Measurements from ENCODE around the gene RASA3.
"Not testable (repeated sequence)": the region's sequence is repeated elsewhere in the genome, so short reads cannot be mapped to it uniquely, and the experiment has no call there.

RASA3 gene

DNA sequence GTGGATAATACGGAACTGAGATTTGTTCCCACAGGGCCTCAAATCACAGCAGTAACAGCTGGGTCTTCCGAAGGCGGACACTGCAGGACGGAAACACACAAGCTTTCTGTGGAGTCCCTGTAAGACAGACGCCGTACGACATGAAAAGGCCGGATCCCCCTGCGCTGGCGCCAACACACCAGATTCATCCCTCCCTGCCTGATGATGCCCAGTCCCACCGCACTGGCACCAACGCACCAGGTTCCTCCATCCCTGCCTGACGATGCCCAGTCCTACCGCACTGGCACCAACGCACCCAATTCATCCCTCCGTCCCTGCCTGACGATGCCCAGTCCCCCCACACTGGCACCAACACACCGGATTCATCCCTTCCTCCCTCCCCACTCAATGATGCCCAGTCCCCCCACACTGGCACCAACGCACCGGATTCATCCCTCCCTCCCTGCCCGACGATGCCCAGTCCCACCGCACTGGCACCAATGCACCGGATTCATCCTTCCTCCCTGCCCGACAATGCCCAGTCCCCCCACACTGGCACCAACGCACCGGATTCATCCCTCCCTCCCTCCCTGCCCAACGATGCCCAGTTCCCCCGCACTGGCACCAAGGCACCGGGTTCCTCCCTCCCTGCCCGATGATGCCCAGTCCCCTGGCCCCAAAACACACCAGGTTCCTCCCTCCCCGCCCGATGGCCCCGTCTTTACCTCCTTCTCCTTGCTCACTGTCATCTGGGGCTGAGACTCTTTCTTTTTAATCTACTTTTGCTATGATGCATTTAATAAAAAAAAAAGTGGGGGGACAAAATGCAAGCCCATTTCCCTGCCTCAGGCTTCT, 55.1 kb downstream of the RASA3 start:
- DNase-seq, result no peak

- no peak for DNase-seq
These were observed 55.9 kb downstream of the RASA3 start for GRCh38 chr13:114076329-114077090.

DNA sequence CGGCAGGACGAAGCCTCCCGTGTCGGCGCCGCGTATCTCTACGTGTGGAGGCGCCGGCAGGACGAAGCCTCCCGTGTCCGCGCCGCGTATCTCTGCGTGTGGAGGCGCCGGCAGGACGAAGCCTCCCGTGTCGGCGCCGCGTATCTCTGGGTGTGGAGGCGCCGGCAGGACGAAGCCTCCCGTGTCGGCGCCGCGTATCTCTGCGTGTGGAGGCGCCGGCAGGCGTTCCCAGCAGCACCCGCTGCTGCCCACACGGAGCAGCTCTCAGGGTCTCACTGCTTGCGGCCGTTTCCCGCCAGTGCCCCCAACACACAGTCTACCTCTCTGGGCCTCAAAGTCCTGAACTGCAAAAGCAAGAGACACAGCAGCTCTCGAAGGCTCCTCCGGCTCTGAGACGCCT, 56.6 kb downstream of the RASA3 start:
- not testable (repeated sequence) for DNase-seq

GRCh38 chr13:114074671-114075315, 57.6 kb downstream of the RASA3 start:
- DNase-seq, result no peak

- DNase-seq, result no peak
These were observed 58.4 kb downstream of the RASA3 start for GRCh38 chr13:114073881-114074612.

DNA sequence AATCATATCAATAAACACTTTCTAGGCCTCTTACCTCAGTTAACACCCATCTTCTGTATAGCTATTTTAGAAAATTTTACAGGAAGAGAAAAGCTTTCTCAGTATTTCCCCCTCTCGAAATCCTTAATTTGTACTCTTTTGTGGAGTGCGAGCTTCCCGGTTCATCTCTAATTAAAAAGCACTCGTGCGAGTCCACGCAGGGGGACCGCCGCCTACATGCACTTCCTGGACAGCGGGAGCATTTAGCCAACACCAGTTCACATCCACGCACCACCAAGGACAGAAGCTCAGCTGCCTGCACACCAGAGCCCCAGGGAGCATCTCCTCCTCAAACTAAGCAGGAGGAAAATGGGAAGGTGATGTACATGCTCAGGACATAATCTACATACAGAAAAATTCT, 60.0 kb downstream of the RASA3 start:
- DNase-seq, result no peak

DNA sequence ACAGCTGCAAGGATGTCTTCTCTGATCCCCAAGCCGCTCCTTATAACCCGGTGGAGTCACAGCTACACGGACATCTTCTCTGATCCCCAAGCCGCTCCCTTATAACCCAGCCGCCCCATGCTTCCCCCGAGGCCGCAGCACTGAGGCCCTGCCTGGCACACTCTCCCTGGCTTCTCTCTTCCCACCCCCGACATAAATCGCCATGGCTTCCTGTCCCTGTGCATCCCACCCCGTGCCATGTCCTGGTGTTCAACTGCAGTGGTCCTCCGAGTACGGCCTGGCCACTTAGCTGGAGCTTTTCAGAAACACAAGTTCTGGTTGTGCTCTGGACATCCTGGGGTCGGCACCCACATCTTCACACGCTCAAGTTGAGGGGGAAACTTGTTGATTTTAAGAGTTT, 60.4 kb downstream of the RASA3 start:
- no peak for DNase-seq

DNA sequence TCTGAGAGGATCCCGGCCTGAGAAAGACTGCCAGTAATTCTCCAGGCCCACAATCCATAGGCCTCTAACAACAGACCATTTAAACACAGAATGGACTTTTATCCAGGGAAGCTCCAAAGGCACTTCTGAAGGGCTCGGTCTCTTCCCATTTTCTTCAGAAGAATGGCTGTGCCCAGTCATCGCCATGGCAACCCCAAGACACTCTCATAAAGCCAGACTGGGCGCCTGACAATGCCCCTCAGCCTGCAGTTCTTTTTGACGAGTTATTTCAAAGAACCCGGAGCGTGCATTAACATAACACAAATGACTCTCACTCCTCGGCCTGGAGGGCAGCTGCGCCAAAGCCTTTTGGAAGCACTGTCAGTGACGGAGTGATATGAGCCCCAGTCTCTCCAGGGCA, 61.0 kb downstream of the RASA3 start:
- no peak for DNase-seq

DNA sequence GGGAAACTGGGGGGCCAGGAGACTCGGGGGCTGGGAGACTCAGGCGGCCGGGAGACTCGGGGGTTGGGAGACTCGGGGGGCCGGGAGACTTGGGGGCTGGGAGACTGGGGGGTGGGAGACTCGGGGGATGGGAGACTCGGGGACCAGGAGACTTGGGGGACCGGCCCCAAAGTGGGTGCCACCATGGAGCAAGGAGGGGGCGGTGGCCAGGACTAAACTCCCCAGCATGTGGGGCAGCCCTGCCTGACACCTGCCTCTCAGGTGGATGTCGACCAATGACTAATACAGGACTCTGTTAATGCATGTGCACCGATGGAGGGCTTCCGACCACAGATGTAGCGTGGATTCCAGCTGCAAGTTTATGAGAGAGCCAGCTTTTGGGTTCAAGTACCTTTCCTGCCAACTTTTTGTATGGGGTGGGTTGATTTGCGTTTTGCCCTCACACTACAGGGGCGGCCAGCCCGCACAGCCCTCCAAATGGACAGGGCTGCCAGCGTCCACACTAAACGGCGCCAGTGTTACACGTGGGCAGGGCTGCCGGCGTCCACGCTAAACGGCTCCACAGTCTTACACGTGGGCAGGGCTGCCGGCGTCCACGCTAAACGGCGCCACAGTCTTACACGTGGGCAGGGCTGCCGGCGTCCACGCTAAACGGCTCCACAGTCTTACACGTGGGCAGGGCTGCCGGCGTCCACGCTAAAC, 62.2 kb downstream of the RASA3 start:
- no peak for DNase-seq

GRCh38 chr13:114069376-114070097, 62.9 kb downstream of the RASA3 start:
- DNase-seq, result no peak

- no peak for DNase-seq
These were observed 63.6 kb downstream of the RASA3 start for GRCh38 chr13:114068656-114069318.

DNA sequence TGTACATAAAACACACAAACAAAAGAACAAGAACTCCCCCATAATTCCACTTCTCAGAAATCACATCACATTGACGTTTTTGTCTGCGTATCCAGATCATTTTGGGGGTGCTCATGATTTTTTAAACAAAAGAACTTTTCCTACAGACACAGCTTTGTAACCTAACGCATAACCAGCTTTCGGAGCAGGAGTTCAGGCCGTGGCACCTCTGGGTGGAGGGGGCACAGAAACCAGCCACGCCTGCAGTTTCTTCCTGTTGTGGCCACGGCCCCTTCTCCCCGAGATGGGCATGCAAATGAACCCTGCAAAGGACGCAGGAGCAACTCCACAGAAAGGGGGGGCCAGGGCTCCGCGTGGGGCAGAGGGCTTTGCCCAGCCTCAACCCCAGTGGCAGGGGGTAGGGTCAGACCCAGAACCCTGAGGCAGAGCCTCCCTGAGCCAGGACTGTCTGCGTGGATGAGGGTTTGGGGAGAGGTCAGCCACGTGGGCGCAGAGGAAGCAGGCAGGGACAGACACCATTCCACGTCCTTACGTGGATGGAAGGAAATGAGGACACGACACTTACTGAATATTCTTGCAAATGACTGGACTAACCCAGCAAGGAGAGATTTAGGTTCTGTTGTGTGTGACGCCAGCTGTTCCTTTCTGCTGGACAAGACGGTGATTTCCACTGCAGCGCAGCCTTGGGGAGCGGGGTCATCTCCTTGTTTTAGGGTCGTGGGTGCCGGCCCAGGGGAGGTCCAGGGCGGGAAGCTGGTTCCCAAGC, 64.4 kb downstream of the RASA3 start:
- DNase-seq, result no peak

DNA sequence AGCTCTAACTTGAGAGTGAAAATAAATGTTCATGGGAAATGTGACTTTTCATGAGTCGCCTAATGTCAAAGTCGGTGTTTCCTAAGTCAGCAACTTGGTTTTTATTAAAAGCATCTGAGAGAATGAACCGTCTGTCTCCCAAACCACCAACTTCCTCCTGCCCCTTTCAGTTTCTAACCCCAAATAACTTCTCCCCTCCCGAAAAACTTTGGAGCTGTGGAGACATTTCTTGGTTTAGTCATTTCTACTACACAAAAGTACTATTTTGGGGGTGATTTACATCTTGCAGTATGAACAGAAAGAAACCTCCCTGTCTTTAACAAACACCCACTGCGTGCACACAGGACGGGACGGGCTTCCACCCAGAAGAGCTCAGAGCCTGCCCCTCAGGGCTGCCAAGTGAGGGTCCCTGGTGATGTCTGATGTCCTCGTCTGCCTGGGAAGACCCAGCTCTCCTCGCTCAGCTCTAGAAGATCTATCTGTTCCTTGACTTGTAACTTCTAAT, 65.0 kb downstream of the RASA3 start:
- DNase-seq, result no peak

DNA sequence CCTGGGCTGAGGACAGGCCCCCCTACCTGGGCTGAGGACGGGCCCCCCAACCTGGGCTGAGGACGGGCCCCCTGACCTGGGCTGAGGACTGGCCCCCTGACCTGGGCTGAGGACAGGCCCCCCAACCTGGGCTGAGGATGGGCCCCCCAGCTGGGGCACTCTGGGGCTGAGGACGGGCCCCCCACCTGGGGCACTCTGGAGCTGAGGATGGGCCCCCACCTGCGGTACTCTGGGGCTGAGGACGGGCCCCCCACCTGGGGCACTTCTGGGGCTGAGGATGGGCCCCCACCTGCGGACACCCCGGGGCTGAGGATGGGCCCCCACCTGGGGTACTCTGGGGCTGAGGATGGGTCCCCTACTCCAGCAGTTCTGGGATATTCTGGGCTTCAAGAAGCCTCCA, 65.5 kb downstream of the RASA3 start:
- DNase-seq, result no peak

DNA sequence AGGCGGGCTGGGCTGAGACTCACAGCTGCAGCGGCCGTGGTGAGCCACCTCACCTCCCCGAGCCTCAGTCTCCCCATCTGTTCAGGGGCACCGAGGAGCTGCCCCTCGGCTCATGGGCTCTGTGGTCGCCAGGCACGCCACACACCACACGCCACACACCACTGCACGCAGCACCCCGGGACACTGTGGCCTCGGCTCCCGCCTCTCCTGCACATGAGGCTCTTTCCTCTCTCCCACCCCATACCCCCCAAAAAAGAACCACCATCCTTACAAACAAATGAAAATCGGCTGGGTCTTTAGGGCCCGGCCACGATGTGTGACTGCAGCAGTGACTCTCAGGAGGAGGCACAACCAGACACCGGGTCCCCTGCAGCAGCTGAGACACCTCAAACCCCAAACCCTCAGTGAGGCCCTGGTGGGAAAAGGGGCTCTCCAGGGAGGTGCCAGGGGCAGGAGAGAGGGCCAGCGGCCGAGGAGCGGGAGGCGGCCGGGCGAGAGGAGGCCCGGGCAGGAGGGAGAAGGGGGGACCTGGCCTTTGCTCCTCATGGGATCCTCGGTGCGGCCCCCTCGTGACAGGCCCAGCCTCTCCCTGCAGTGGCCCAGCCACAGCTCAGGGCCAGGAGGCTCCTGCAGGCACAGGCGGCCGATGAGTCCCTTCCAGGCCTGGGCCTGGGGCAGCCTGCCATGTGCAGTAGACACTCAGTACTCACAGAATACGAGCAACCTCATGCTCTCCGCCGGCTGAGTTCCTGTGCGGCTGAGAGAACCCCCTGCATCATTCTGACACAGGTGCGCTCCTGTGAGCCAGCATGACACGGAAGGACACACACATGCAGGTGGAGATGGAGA, 66.3 kb downstream of the RASA3 start:
- no peak for DNase-seq

DNA sequence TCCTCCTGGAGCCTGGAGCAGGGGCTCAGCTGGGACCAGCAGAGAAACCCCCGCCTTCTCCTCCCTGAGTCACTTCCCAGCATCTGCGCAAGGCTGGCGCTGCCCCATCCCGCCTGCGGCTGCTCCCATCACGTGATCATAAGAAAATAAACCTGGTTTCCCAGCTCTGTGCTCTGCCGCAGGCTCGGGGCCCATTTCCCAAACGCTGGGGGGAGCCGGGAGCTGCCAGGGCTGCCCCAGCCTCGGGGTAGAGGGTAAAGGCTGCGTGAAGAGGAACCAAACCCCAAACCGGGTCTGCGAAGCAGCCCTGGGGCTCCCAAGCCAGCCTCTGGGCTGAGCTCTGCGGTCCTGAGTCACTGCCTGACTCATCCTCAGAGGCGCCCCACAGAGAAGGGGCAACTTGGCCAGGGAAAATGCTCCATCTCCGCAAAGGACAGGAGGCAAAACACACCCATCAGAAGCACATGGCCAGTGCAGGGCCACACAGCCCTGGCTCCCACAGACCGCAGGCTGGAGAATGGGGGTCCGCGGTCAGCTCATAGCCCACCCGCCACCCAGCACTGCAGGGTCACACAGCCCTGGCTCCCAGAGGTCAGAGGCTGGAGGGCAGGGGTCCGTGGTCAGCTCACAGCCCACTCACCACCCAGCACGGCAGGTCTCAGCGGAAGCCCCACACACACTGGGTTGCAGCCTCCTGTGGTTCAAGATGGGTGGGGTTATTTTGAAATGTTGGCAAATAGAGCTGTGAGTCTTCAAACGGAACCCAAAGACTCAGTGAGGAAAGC, 67.1 kb downstream of the RASA3 start:
- peak; percentile 67 for DNase-seq

DNA sequence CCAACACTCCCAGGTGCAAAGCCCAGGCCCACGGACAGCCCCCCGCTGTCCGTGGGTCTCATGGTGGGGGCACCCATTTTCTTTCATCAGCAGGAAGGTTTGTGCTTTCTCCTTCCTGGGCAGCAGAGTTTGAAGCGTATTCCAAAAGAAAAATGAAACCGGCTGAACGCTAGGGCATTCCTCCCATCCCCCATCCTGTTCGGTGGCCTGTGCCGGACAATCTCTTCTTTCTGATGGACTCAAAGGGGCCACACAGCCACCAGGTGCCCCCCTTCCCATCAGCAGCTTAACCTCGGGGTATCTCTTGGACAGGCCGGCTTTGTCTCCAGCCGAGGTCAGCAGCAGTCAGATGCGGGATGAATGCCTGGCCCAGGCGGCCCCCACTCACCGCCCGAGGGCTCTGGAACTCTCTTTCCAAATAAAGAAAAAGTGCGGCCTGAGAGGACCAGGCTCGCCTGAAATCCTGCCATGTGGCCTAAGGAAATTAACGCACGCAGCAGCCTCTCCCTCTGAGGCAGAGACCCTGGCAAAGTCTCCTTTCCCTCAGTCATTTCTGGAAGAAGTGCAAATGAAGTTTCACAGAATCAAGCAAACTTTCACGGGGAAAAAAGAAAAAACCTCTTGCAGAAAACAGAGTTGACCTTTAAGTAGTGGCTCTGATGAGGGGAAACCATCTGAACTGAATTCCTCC, 67.8 kb downstream of the RASA3 start:
- DNase-seq, result no peak

All from NCI-H446 treated with DMSO at 0.1 percent for 48 hours (cell line).